ENCODE results near the gene MED22. TPM values are rescaled to one million over a fixed set of nuclear protein-coding genes. Genes with fewer than 3 reads are reported as not detected.
"Not testable (repeated sequence)": the region's sequence is repeated elsewhere in the genome, so short reads cannot be mapped to it uniquely, and the experiment has no call there.

MED22 gene
- total and polyA plus RNA-seq, 10 donors, result 13.3 to 33.7 (median 28.3) TPM

- H3K27ac ChIP-seq; H3K27me3 ChIP-seq (replicated peaks in 1 of 7); H3K9me3 ChIP-seq; H3K4me3 ChIP-seq: not testable (repeated sequence)
- intact Hi-C loops (cut with DNase I; ENCODE audit: low total_unique reads), result loop anchor here (5.0 kb wide), 1 partner anchor 147 kb away; no protein-coding TSS in a partner anchor
- Histone ChIP-seq H3K4me1 (peaks cover 1 to 27% (median 17%) of the 10 kb centered on the region in 6 donors), H3K36me3 (peaks cover 0 to 52% (median 46%) of the 10 kb centered on the region in 6 donors)
- peak in 9 of 11 experiments; percentile 26 to 68 (median 57) for TF ChIP-seq CTCF (IDR thresholded peaks at IDR 0.05 in 8 of 11, conservative IDR thresholded peaks at IDR 0.05 in 3 of 11)
- TF ChIP-seq POLR2AphosphoS5 (IDR thresholded peaks at IDR 0.05), result peak in 2 of 3 donors; percentile 13 to 41
- DNase-seq, result peak; percentile 59
- WGBS, 5 donors, result 59 to 67% (median 60%) methylated on average over 21 of the region's 21 CpGs
These were observed 18.4 kb downstream of the MED22 start for GRCh38 chr9:133329306-133330156.

- TF ChIP-seq POLR2A (IDR thresholded peaks at IDR 0.05) (no peak), CTCF (IDR thresholded peaks at IDR 0.05 in 8 of 11, conservative IDR thresholded peaks at IDR 0.05 in 3 of 11) (no peak), POLR2AphosphoS5 (IDR thresholded peaks at IDR 0.05) (no peak)
- no peak overlapping the region for H3K4me3 ChIP-seq
- intact Hi-C loops (cut with DNase I; ENCODE audit: low total_unique reads), result loop anchor here (5.0 kb wide), 1 partner anchor 146 kb away; no protein-coding TSS in a partner anchor
- peaks cover 0 to 36% (median 33%) of the 10 kb centered on the region in 6 donors for H3K36me3 ChIP-seq
- H3K4me1 ChIP-seq, result peaks cover 0 to 11% (median 1%) of the 10 kb centered on the region in 6 donors
- no peaks in the 10 kb centered on the region for H3K27me3 ChIP-seq (replicated peaks in 1 of 7)
- no peaks in the 10 kb centered on the region for H3K9me3 ChIP-seq
- 90 to 98% (median 92%) methylated on average over 10 of the region's 10 CpGs for WGBS, 5 donors
- H3K27ac ChIP-seq, result no peak overlapping the region
- peak; percentile 32 for DNase-seq
These were observed 20.0 kb downstream of the MED22 start for GRCh38 chr9:133327834-133328484.

GRCh38 chr9:133327021-133327420 lies 20.9 kb downstream of the MED22 start:
- not testable (repeated sequence) for H3K9me3 ChIP-seq; H3K27me3 ChIP-seq (replicated peaks in 1 of 7); H3K4me1 ChIP-seq; H3K27ac ChIP-seq; H3K4me3 ChIP-seq
- intact Hi-C loops (cut with DNase I; ENCODE audit: low total_unique reads), result loop anchor here (5.0 kb wide), 1 partner anchor 145 kb away; no protein-coding TSS in a partner anchor
- WGBS, 5 donors, result 87 to 94% (median 91%) methylated on average over 6 of the region's 6 CpGs
- H3K36me3 ChIP-seq, result peaks cover 0 to 27% (median 23%) of the 10 kb centered on the region in 6 donors
- peak; percentile 21 for DNase-seq

- intact Hi-C loops (cut with DNase I; ENCODE audit: low total_unique reads), result no loop called here
- DNase-seq, result peak; percentile 44
- H3K27ac ChIP-seq, result no peak overlapping the region
These were observed 23.8 kb downstream of the MED22 start for GRCh38 chr9:133323991-133324703.

More at GRCh38 chr9:133323991-133324703, 23.8 kb downstream of the MED22 start:
- Histone ChIP-seq H3K27me3 (replicated peaks in 1 of 7) (no peaks in the 10 kb centered on the region), H3K4me3 (no peak overlapping the region), H3K36me3 (no peaks in the 10 kb centered on the region), H3K4me1 (peaks cover 0 to under 1% (median 0%) of the 10 kb centered on the region in 6 donors), H3K9me3 (no peaks in the 10 kb centered on the region)
- no peak for TF ChIP-seq CTCF (IDR thresholded peaks at IDR 0.05 in 8 of 11, conservative IDR thresholded peaks at IDR 0.05 in 3 of 11)
- no peak for TF ChIP-seq POLR2A (IDR thresholded peaks at IDR 0.05)
- TF ChIP-seq POLR2AphosphoS5 (IDR thresholded peaks at IDR 0.05), result no peak
- WGBS, 5 donors, result 82 to 91% (median 84%) methylated on average over 13 of the region's 13 CpGs

Measured in spleen (tissue), 11 donors.